Mesendoderm (in vitro differentiated cells): ENCODE data around the gene DCTN3.
"Not testable (repeated sequence)": the region's sequence is repeated elsewhere in the genome, so short reads cannot be mapped to it uniquely, and the experiment has no call there.

Experiments
- DNase-seq: peaks from one replicate; pipeline ENCODE4 v3.0.0; 2013
- H2AK5ac ChIP-seq: 2 replicates; pipeline ENCODE4 v1.6.1; 2013; ENCODE audit warnings: low read length, inconsistent platforms
- H2BK120ac ChIP-seq: 2 replicates; pipeline ENCODE4 v1.6.1; 2013; ENCODE audit warnings: low read depth, mild to moderate bottlenecking, low read length, moderate library complexity, mixed read lengths
- H2BK15ac ChIP-seq: replicated peaks from 2 replicates; pipeline ENCODE4 v1.6.1; 2013; ENCODE audit warnings: low read depth, mild to moderate bottlenecking, moderate library complexity
- H2BK5ac ChIP-seq: 2 replicates; pipeline ENCODE4 v1.6.1; 2013; ENCODE audit warnings: low read length, inconsistent platforms
- H3K18ac ChIP-seq: 2 replicates; pipeline ENCODE4 v1.6.1; 2013; ENCODE audit warnings: mild to moderate bottlenecking, low read length, mixed read lengths
- H3K23ac ChIP-seq: one replicate; pipeline ENCODE4 v1.6.1; 2013; ENCODE audit warnings: low read length
- H3K27ac ChIP-seq: 2 replicates; pipeline ENCODE4 v1.5.1; 2013; ENCODE audit warnings: low read depth, mild to moderate bottlenecking, inconsistent platforms, low read length, moderate library complexity
- H3K27me3 ChIP-seq: 2 replicates; pipeline ENCODE4 v1.6.1; 2013; ENCODE audit warnings: low read length, control low read depth, mild to moderate bottlenecking, inconsistent platforms; ENCODE audit not compliant: insufficient read depth, poor library complexity
- H3K36me3 ChIP-seq: 2 replicates; pipeline ENCODE4 v1.6.1; 2013; ENCODE audit warnings: low read length, inconsistent platforms; ENCODE audit not compliant: control insufficient read depth, insufficient read depth
- H3K4ac ChIP-seq: one replicate; pipeline ENCODE4 v1.6.1; 2013; ENCODE audit warnings: low read depth, mild to moderate bottlenecking, low read length, moderate library complexity
- H3K4me1 ChIP-seq: 2 replicates; pipeline ENCODE4 v1.6.1; 2013; ENCODE audit warnings: low read depth, low read length, inconsistent platforms; ENCODE audit not compliant: control insufficient read depth
- H3K4me2 ChIP-seq: 2 replicates; pipeline ENCODE4 v1.6.1; 2013; ENCODE audit warnings: low read length
- H3K4me3 ChIP-seq: 2 replicates; pipeline ENCODE4 v1.5.1; 2013; ENCODE audit warnings: mild to moderate bottlenecking, low read length
- H3K56ac ChIP-seq: one replicate; pipeline ENCODE4 v1.6.1; 2013; ENCODE audit warnings: low read length
- H3K79me1 ChIP-seq: 2 replicates; pipeline ENCODE4 v1.6.1; 2013; ENCODE audit warnings: low read length, inconsistent platforms
- H3K79me2 ChIP-seq: 2 replicates; pipeline ENCODE4 v1.6.1; 2013; ENCODE audit warnings: mild to moderate bottlenecking, low read length; ENCODE audit not compliant: control insufficient read depth, insufficient read depth
- H3K9ac ChIP-seq: 2 replicates; pipeline ENCODE4 v1.6.1; 2013; ENCODE audit warnings: low read length, inconsistent platforms
- H4K5ac ChIP-seq: one replicate; pipeline ENCODE4 v1.6.1; 2013; ENCODE audit warnings: low read length
- H4K8ac ChIP-seq: one replicate; pipeline ENCODE4 v1.6.1; 2013; ENCODE audit warnings: low read depth, mild to moderate bottlenecking, control low read depth, low read length, moderate library complexity
- WGBS: extraction: QIAGEN DNeasy Blood & Tissue Kit; methylation state at CpG from one replicate; pipeline ENCODE4 v1.1.7; 2013; ENCODE audit warnings: low lambda C conversion rate, missing lambda C conversion rate; ENCODE audit not compliant: insufficient coverage; ENCODE audit errors: extremely low coverage; 5-methylcytosine and 5-hydroxymethylcytosine counted together

The DCTN3 gene

DNA sequence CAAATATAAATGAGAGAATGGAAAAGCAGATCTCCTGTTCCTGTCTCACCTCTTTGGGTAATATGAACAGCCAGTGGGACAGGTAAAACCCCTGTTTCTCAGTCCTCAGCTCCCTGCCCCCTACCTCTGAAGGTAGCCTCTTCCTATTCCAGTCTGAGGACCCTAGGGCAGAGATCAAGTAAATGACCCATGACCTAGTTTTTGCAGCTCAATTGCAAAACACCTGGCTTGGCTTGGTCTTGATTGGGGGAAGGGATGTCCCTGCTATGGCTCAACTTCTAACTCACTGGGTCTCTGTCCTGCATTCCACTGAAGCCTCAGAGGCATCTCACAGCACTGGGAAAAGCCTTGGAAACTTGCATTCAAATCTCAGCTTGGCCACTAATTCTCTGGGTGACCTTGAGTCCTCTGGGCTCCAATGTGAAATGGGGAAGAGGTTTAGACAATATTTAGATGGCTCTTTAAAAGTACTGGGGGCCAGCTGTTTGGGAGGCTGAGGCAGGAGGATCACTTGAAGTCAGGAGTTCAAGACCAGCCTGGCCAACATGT is 24.5 kb upstream of the DCTN3 start:
- Histone ChIP-seq H3K4me3 (no peak overlapping the region), H3K4ac (no peak overlapping the region), H2BK5ac (no peak overlapping the region), H3K4me2 (no peak overlapping the region), H4K8ac (no peak overlapping the region), H3K36me3 (no peaks in the 10 kb centered on the region), H3K27me3 (no peaks in the 10 kb centered on the region), H3K79me2 (peaks cover 5% of the 10 kb centered on the region), H3K27ac (no peak overlapping the region), H3K9ac (no peak overlapping the region), H2AK5ac (no peak overlapping the region), H2BK120ac (no peak overlapping the region), H3K23ac (no peak overlapping the region), H3K56ac (no peak overlapping the region), H2BK15ac (no peak overlapping the region), H4K5ac (no peak overlapping the region), H3K4me1 (peaks cover 10% of the 10 kb centered on the region), H3K79me1 (peaks cover 14% of the 10 kb centered on the region), H3K18ac (no peak overlapping the region)
- DNase-seq: peak; percentile 50

DNA sequence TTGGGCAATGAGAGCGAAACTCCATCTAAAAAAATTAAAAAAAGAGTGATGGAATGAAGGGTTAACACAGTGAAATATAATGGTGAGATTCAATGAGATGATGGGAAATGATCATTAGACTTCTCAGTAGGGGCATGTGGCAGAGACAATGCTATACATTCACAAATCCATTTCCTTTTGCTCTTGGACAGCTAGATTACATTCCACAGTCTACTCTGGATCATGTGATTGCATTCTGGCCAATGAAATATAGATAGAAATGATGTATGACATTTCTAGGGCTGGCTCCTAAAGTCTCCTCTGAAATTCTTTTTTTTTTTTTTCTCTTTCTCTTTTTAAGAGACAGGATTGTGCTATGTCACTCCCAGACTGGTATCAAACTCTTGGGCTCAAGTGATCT is 22.4 kb upstream of the DCTN3 start:
- Histone ChIP-seq H3K18ac (no peak overlapping the region), H3K4me3 (no peak overlapping the region), H3K23ac (no peak overlapping the region), H2BK120ac (no peak overlapping the region), H3K79me1 (peaks cover 7% of the 10 kb centered on the region), H2BK5ac (no peak overlapping the region), H3K27ac (no peak overlapping the region), H3K4ac (no peak overlapping the region), H3K56ac (no peak overlapping the region), H3K27me3 (no peaks in the 10 kb centered on the region), H4K8ac (no peak overlapping the region), H3K79me2 (no peaks in the 10 kb centered on the region), H3K4me2 (no peak overlapping the region), H3K9ac (no peak overlapping the region), H3K4me1 (peaks cover 10% of the 10 kb centered on the region), H2BK15ac (no peak overlapping the region), H2AK5ac (no peak overlapping the region), H4K5ac (no peak overlapping the region), H3K36me3 (no peaks in the 10 kb centered on the region)
- DNase-seq: no peak
- WGBS: no CpG with 5 or more reads among the region's 1 CpG

DNA sequence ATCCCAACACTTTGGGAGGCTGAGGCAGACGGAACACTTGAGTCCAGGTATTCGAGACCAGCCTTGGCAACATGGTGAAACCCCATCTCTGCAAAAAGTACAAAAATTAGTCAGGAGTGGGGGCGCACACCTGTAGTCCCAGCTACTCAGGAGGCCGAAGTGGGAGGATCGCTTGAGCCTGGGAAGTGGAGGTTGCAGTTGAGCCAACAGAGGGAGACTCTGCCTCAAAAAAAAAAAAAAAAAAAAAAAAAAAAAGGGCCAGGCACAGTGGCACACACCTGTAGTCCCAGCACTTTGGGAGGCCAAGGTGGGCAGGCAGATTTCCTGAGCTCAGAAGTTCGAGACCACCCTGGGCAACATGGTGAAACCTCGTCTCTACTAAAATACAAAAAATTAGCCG is 19.0 kb upstream of the DCTN3 start:
- not testable (repeated sequence) for H3K36me3 ChIP-seq, H4K8ac ChIP-seq, H2AK5ac ChIP-seq, H3K9ac ChIP-seq, H3K79me1 ChIP-seq, H3K23ac ChIP-seq, H3K27me3 ChIP-seq, H2BK15ac ChIP-seq, H3K4me1 ChIP-seq, H3K18ac ChIP-seq, H3K4me3 ChIP-seq, H2BK5ac ChIP-seq, DNase-seq, H3K56ac ChIP-seq, H2BK120ac ChIP-seq, H3K4ac ChIP-seq, H3K79me2 ChIP-seq, H4K5ac ChIP-seq, H3K27ac ChIP-seq, H3K4me2 ChIP-seq
- WGBS: no CpG with 5 or more reads among the region's 8 CpGs

DNA sequence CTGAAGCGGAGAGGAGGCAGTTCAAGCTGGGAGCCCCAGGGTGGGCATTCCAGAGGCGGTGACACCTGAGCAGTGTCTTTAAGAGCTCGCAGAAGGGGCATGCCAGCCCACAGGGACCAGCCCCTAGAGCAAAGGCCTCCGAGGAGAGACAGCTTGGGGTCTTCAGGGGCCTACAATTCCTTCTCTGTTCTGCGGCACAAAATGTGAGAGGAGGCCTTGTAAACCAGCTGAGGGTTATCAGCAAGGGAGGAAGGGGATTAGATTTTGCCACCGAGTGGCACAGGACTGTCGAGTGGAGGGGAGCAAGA is 17.8 kb upstream of the DCTN3 start:
- Histone ChIP-seq H3K4me1 (peaks cover 4% of the 10 kb centered on the region), H4K8ac (no peak overlapping the region), H4K5ac (no peak overlapping the region), H3K4ac (no peak overlapping the region), H3K18ac (peak overlapping the region; percentile 16), H3K36me3 (peaks cover 4% of the 10 kb centered on the region), H2AK5ac (no peak overlapping the region), H2BK5ac (no peak overlapping the region), H3K4me3 (no peak overlapping the region), H3K56ac (peak overlapping the region; percentile 79), H3K79me1 (peaks cover 4% of the 10 kb centered on the region), H3K27ac (no peak overlapping the region), H2BK120ac (no peak overlapping the region), H3K27me3 (no peaks in the 10 kb centered on the region), H3K9ac (peak overlapping the region; percentile 59), H3K79me2 (peaks cover 2% of the 10 kb centered on the region), H3K4me2 (peak overlapping the region; percentile 32), H2BK15ac (no peak overlapping the region), H3K23ac (no peak overlapping the region)
- DNase-seq: no peak
- WGBS: no CpG with 5 or more reads among the region's 7 CpGs

DNA sequence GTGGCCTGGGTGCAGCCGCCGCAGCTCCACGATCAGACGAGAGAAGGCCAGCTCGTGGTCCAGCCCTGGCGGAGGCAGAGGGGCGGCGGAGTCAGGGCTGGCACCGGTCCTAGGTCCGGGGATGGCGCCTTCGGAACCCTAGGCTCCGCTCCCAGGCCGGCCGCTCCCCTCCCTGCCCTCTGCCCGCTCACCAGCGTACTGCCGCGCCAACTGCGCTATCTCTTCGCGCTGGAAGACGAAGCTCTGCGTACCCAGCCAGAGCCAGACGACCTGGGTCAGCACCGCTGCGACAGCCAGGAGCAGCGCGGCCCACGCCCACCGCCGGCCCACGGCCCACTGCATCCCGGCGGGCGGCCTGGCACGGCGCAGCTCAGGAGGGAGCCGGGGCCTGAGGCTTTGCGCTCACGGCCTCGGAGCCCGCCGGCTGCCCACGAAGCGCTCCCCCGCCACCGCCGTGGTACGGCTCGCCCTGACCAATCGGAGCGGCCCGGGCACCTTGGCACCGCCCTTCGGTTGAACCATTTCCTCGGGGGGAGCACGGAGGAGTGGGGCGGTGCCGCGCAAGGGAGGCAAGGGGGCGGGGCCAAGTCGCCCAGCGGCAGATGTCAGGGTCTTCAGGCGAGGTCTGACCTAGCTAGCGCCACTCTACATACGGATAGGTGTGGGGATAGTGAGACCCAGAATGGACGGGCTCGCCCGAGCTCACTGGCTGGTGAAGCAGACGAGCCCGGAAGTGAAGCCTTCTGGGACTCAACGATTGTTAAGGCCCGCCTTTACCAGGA is 17.3 kb upstream of the DCTN3 start, which contains the start of gene SIGMAR1:
TSS of gene SIGMAR1 (minus strand) at position 432 of the 782 bp plus-strand sequence. CDS start at position 342, 90 bp downstream.
- H4K5ac ChIP-seq: no peak within 1 kb of the TSS
- H3K4me1 ChIP-seq: peaks cover 4% of the 10 kb centered on the region
- H3K27ac ChIP-seq: peak within 1 kb of the TSS; percentile 1

More for the DNA sequence above, 17.3 kb upstream of the DCTN3 start, which contains the start of gene SIGMAR1:
- WGBS: no CpG with 5 or more reads among the region's 74 CpGs
- no peak within 1 kb of the TSS for H2BK120ac ChIP-seq
- H3K56ac ChIP-seq: peak within 1 kb of the TSS; percentile 98
- H3K23ac ChIP-seq: peak within 1 kb of the TSS; percentile 90
- peaks cover 2% of the 10 kb centered on the region for H3K79me2 ChIP-seq
- H2BK5ac ChIP-seq: peak within 1 kb of the TSS; percentile 32
- peaks cover 4% of the 10 kb centered on the region for H3K79me1 ChIP-seq
- H2AK5ac ChIP-seq: no peak within 1 kb of the TSS
- no peaks in the 10 kb centered on the region for H3K27me3 ChIP-seq
- peak within 1 kb of the TSS; percentile 87 for H3K4me3 ChIP-seq
- no peak within 1 kb of the TSS for H4K8ac ChIP-seq
- no peak within 1 kb of the TSS for H2BK15ac ChIP-seq
- peak within 1 kb of the TSS; percentile 98 for H3K9ac ChIP-seq
- peak within 1 kb of the TSS; percentile 44 for H3K4ac ChIP-seq
- peak within 1 kb of the TSS; percentile 92 for H3K4me2 ChIP-seq
- peaks cover 4% of the 10 kb centered on the region for H3K36me3 ChIP-seq
- H3K18ac ChIP-seq: peak within 1 kb of the TSS; percentile 34
- peak; percentile 96 for DNase-seq
